Effector memory CD8-positive, alpha-beta T cell (primary cell): ENCODE results near the gene CORO7.
A peak's percentile ranks its signal among the peaks of the same experiment; 100 is the strongest.

ENCODE experiments used
- ATAC-seq: fragments of 150-1000 bp; cut with Tn5 transposase; replicated peaks from 2 replicates; pipeline ENCODE4 v1.10.0; 2021; ENCODE audit warnings: mild to moderate bottlenecking, moderate library complexity
- DNase-seq, 3 experiments: peaks; one replicate each; pipeline ENCODE4 v3.0.0; 2021
- H3K27ac Mint-ChIP-seq, 2 donors: one replicate each; pipeline ENCODE4 v1.8.0; 2022; ENCODE audit warnings: mild to moderate bottlenecking in 2 of 2, mixed read lengths in 2 of 2, moderate library complexity in 2 of 2
- H3K27me3 Mint-ChIP-seq, 2 donors: one replicate each; pipeline ENCODE4 v1.8.0; 2022; ENCODE audit warnings: mixed read lengths in 2 of 2
- H3K36me3 Mint-ChIP-seq: one replicate; pipeline ENCODE4 v1.8.0; 2022; ENCODE audit warnings: mild to moderate bottlenecking, moderate library complexity, mixed read lengths; ENCODE audit not compliant: insufficient read depth
- H3K4me1 Mint-ChIP-seq, 2 donors: one replicate each; pipeline ENCODE4 v1.8.0; 2022; ENCODE audit warnings: low read depth in 2 of 2, mixed read lengths in 2 of 2
- H3K4me3 Mint-ChIP-seq, 2 donors: one replicate each; pipeline ENCODE4 v1.8.0; 2022; ENCODE audit warnings: mild to moderate bottlenecking in 2 of 2, mixed read lengths in 2 of 2, moderate library complexity in 2 of 2
- H3K9me3 Mint-ChIP-seq, 2 donors: one replicate each; pipeline ENCODE4 v1.8.0; 2022; ENCODE audit warnings: mixed read lengths in 2 of 2

The CORO7 gene

GRCh38 chr16:4437366-4437765, 21.0 kb upstream of the CORO7 start:
- Mint-ChIP-seq H3K4me1 (peaks cover 3% of the 10 kb centered on the region in 2 donors), H3K4me3 (no peak overlapping the region), H3K27me3 (no peaks in the 10 kb centered on the region), H3K9me3 (no peaks in the 10 kb centered on the region), H3K36me3 (peaks cover 71% of the 10 kb centered on the region), H3K27ac (no peak overlapping the region)
- no peak for ATAC-seq
- no peak for DNase-seq

GRCh38 chr16:4435337-4436067, 19.1 kb upstream of the CORO7 start:
- Mint-ChIP-seq H3K36me3 (peaks cover 64% of the 10 kb centered on the region), H3K4me3 (no peak overlapping the region), H3K27me3 (no peaks in the 10 kb centered on the region), H3K27ac (no peak overlapping the region), H3K4me1 (peaks cover 3% of the 10 kb centered on the region in 2 donors), H3K9me3 (no peaks in the 10 kb centered on the region)
- no peak for DNase-seq
- no peak for ATAC-seq

GRCh38 chr16:4433914-4434787, 17.8 kb upstream of the CORO7 start:
- Mint-ChIP-seq H3K27me3 (no peaks in the 10 kb centered on the region), H3K4me1 (peaks cover 3% of the 10 kb centered on the region in 2 donors), H3K27ac (peak overlapping the region in 1 of 2 donors; percentile 69), H3K4me3 (no peak overlapping the region), H3K9me3 (no peaks in the 10 kb centered on the region), H3K36me3 (peaks cover 57% of the 10 kb centered on the region)
- DNase-seq (no peak), ATAC-seq (no peak)

GRCh38 chr16:4433228-4433627, 16.8 kb upstream of the CORO7 start:
- Mint-ChIP-seq H3K36me3 (peaks cover 58% of the 10 kb centered on the region), H3K4me3 (no peak overlapping the region)
- ATAC-seq: no peak

GRCh38 chr16:4431023-4431422, 14.6 kb upstream of the CORO7 start:
- H3K4me3 Mint-ChIP-seq: no peak overlapping the region

More at GRCh38 chr16:4433228-4433627, 16.8 kb upstream of the CORO7 start:
- no peaks in the 10 kb centered on the region for H3K9me3 Mint-ChIP-seq
- no peak for DNase-seq
- peaks cover 3 to 7% of the 10 kb centered on the region in 2 donors for H3K4me1 Mint-ChIP-seq
- H3K27me3 Mint-ChIP-seq: no peaks in the 10 kb centered on the region
- no peak overlapping the region for H3K27ac Mint-ChIP-seq

GRCh38 chr16:4428500-4428899, 12.1 kb upstream of the CORO7 start:
- Mint-ChIP-seq H3K27me3 (no peaks in the 10 kb centered on the region), H3K4me1 (peaks cover 20 to 21% of the 10 kb centered on the region in 2 donors), H3K4me3 (no peak overlapping the region), H3K27ac (peak overlapping the region; percentile 46 to 82), H3K36me3 (peaks cover 42% of the 10 kb centered on the region), H3K9me3 (no peaks in the 10 kb centered on the region)
- no peak for ATAC-seq
- DNase-seq: no peak

More at GRCh38 chr16:4431023-4431422, 14.6 kb upstream of the CORO7 start:
- H3K9me3 Mint-ChIP-seq: no peaks in the 10 kb centered on the region
- no peak for DNase-seq
- peak overlapping the region in 1 of 2 donors; percentile 22 for H3K27ac Mint-ChIP-seq
- ATAC-seq: no peak
- H3K4me1 Mint-ChIP-seq: peaks cover 16 to 21% of the 10 kb centered on the region in 2 donors
- no peaks in the 10 kb centered on the region for H3K27me3 Mint-ChIP-seq
- H3K36me3 Mint-ChIP-seq: peaks cover 50% of the 10 kb centered on the region

- peaks cover 18 to 20% of the 10 kb centered on the region in 2 donors for H3K4me1 Mint-ChIP-seq
- H3K36me3 Mint-ChIP-seq: peaks cover 41% of the 10 kb centered on the region
- H3K27ac Mint-ChIP-seq: peak overlapping the region; percentile 98 to 99
- ATAC-seq (no peak), DNase-seq (no peak)
- H3K4me3 Mint-ChIP-seq: peak overlapping the region; percentile 85 to 92
- no peaks in the 10 kb centered on the region for H3K9me3 Mint-ChIP-seq
- no peaks in the 10 kb centered on the region for H3K27me3 Mint-ChIP-seq
Observed at GRCh38 chr16:4426722-4427372, 10.5 kb upstream of the CORO7 start.

GRCh38 chr16:4426021-4426684, 9.8 kb upstream of the CORO7 start:
- Mint-ChIP-seq H3K27me3 (no peaks in the 10 kb centered on the region), H3K27ac (peak overlapping the region; percentile 98 to 99), H3K9me3 (no peaks in the 10 kb centered on the region), H3K4me1 (peaks cover 18 to 20% of the 10 kb centered on the region in 2 donors), H3K36me3 (peaks cover 36% of the 10 kb centered on the region), H3K4me3 (peak overlapping the region; percentile 85 to 92)
- ATAC-seq: peak; percentile 58
- DNase-seq: no peak

- peak within 1 kb of the TSS; percentile 85 to 92 for H3K4me3 Mint-ChIP-seq
- H3K36me3 Mint-ChIP-seq: peaks cover 36% of the 10 kb centered on the region
- no peaks in the 10 kb centered on the region for H3K27me3 Mint-ChIP-seq
- no peaks in the 10 kb centered on the region for H3K9me3 Mint-ChIP-seq
- H3K4me1 Mint-ChIP-seq: peaks cover 18 to 20% of the 10 kb centered on the region in 2 donors
- peak within 1 kb of the TSS; percentile 98 to 99 for H3K27ac Mint-ChIP-seq
- DNase-seq: peak; percentile 90 to 92 (median 91)
- ATAC-seq: peak; percentile 85
Observed at GRCh38 chr16:4425378-4426020, 9.1 kb upstream of the CORO7 start, which contains the start of gene DNAJA3. Gene DNAJA3 (plus strand): TSS chr16:4425868. CDS start chr16:4425882, 14 bp downstream.

GRCh38 chr16:4420505-4421105, 4.2 kb upstream of the CORO7 start:
- Mint-ChIP-seq H3K4me3 (no peak overlapping the region), H3K36me3 (peaks cover 23% of the 10 kb centered on the region), H3K4me1 (peaks cover 2 to 9% of the 10 kb centered on the region in 2 donors), H3K9me3 (no peaks in the 10 kb centered on the region), H3K27me3 (no peaks in the 10 kb centered on the region), H3K27ac (no peak overlapping the region)
- no peak for DNase-seq
- ATAC-seq: no peak

GRCh38 chr16:4419402-4419959, 3.1 kb upstream of the CORO7 start:
- ATAC-seq: no peak
- peaks cover 13 to 16% of the 10 kb centered on the region in 2 donors for H3K4me1 Mint-ChIP-seq
- H3K36me3 Mint-ChIP-seq: peaks cover 27% of the 10 kb centered on the region
- no peak overlapping the region for H3K4me3 Mint-ChIP-seq
- DNase-seq: no peak
- no peaks in the 10 kb centered on the region for H3K9me3 Mint-ChIP-seq
- H3K27me3 Mint-ChIP-seq: no peaks in the 10 kb centered on the region
- no peak overlapping the region for H3K27ac Mint-ChIP-seq
